ENCODE results near the gene SPATA3.

SPATA3 gene

DNA sequence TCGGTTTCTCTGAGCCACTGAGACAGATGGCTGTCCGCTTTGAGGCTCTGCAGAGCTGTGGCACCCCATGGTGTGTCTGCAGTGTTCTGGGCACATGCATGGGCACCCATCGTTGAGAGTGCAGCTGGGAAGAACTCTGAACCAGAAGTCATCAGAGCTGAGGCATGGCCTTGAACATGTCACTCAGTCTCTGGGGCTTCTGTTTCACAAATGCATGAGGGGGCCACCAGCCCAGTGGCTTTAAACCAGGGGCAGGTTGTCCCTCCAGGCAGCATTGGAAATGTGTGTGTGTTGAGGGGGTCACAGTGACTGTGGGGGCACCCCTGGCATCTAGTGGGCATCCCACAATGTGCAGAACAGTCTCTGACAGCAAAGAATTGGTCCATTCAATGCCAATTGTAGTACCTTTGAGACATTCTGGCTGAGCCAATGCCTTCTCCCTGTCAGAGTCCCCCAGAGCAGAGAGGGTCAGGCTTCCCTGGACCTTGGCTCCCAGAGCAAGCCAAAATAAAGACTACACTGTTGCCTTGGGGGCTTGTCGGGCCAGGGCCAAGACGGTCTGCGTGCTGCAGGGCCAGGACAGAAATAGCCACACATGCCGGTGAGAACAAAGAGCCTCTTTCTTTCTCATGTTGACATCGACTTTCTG lies 51.5 kb downstream of the SPATA3 start:
- H3K9ac ChIP-seq (ENCODE audit: low read length): no peak overlapping the region
- H3K79me1 ChIP-seq (ENCODE audit: low read length): no peaks in the 10 kb centered on the region
- no CpG with 5 or more reads among the region's 8 CpGs for WGBS (ENCODE audit: extremely low coverage, insufficient coverage, low lambda C conversion rate)
- H3K23ac ChIP-seq (ENCODE audit: low read length): peak overlapping the region; percentile 89
- no peaks in the 10 kb centered on the region for H3K36me3 ChIP-seq (ENCODE audit: control insufficient read depth, insufficient read depth, low read length)
- no peak overlapping the region for H3K4me3 ChIP-seq (ENCODE audit: low read length)
- no peak overlapping the region for H3K4ac ChIP-seq (ENCODE audit: low read depth, low read length)
- H2BK120ac ChIP-seq (ENCODE audit: low read depth, low read length): no peak overlapping the region
- H3K56ac ChIP-seq (ENCODE audit: low read length): no peak overlapping the region
- H3K27me3 ChIP-seq (ENCODE audit: insufficient read depth, low read length, poor library complexity): peaks cover 1% of the 10 kb centered on the region
- no peak for DNase-seq
- no peak overlapping the region for H3K18ac ChIP-seq (ENCODE audit: low read length)
- no peak overlapping the region for H2BK5ac ChIP-seq (ENCODE audit: low read length)
- H4K8ac ChIP-seq (ENCODE audit: low read depth, low read length): no peak overlapping the region
- peaks cover 2% of the 10 kb centered on the region for H3K4me1 ChIP-seq (ENCODE audit: control insufficient read depth, low read depth, low read length)
- no peak overlapping the region for H2BK15ac ChIP-seq (replicated peaks; ENCODE audit: low read depth)
- no peak overlapping the region for H3K4me2 ChIP-seq (ENCODE audit: low read length)
- no peak overlapping the region for H3K27ac ChIP-seq (ENCODE audit: low read depth, low read length)
- no peak overlapping the region for H2AK5ac ChIP-seq (ENCODE audit: low read length)
- no peaks in the 10 kb centered on the region for H3K79me2 ChIP-seq (ENCODE audit: control insufficient read depth, insufficient read depth, low read length)
- H4K5ac ChIP-seq (ENCODE audit: low read length): no peak overlapping the region

GRCh38 chr2:231047923-231048915 lies 52.3 kb downstream of the SPATA3 start:
- Histone ChIP-seq H2BK15ac (replicated peaks; ENCODE audit: low read depth) (no peak overlapping the region), H3K4me1 (ENCODE audit: control insufficient read depth, low read depth, low read length) (peaks cover 2% of the 10 kb centered on the region), H3K27me3 (ENCODE audit: insufficient read depth, low read length, poor library complexity) (peaks cover 1% of the 10 kb centered on the region), H2AK5ac (ENCODE audit: low read length) (no peak overlapping the region), H2BK5ac (ENCODE audit: low read length) (no peak overlapping the region), H3K79me2 (ENCODE audit: control insufficient read depth, insufficient read depth, low read length) (no peaks in the 10 kb centered on the region), H4K5ac (ENCODE audit: low read length) (no peak overlapping the region), H3K18ac (ENCODE audit: low read length) (no peak overlapping the region), H3K4ac (ENCODE audit: low read depth, low read length) (no peak overlapping the region), H3K23ac (ENCODE audit: low read length) (no peak overlapping the region), H4K8ac (ENCODE audit: low read depth, low read length) (no peak overlapping the region), H3K36me3 (ENCODE audit: control insufficient read depth, insufficient read depth, low read length) (no peaks in the 10 kb centered on the region), H3K9ac (ENCODE audit: low read length) (no peak overlapping the region), H3K4me3 (ENCODE audit: low read length) (no peak overlapping the region), H3K4me2 (ENCODE audit: low read length) (no peak overlapping the region), H2BK120ac (ENCODE audit: low read depth, low read length) (no peak overlapping the region), H3K79me1 (ENCODE audit: low read length) (no peaks in the 10 kb centered on the region), H3K27ac (ENCODE audit: low read depth, low read length) (no peak overlapping the region), H3K56ac (ENCODE audit: low read length) (no peak overlapping the region)
- no CpG with 5 or more reads among the region's 10 CpGs for WGBS (ENCODE audit: extremely low coverage, insufficient coverage, low lambda C conversion rate)
- DNase-seq: no peak

DNA sequence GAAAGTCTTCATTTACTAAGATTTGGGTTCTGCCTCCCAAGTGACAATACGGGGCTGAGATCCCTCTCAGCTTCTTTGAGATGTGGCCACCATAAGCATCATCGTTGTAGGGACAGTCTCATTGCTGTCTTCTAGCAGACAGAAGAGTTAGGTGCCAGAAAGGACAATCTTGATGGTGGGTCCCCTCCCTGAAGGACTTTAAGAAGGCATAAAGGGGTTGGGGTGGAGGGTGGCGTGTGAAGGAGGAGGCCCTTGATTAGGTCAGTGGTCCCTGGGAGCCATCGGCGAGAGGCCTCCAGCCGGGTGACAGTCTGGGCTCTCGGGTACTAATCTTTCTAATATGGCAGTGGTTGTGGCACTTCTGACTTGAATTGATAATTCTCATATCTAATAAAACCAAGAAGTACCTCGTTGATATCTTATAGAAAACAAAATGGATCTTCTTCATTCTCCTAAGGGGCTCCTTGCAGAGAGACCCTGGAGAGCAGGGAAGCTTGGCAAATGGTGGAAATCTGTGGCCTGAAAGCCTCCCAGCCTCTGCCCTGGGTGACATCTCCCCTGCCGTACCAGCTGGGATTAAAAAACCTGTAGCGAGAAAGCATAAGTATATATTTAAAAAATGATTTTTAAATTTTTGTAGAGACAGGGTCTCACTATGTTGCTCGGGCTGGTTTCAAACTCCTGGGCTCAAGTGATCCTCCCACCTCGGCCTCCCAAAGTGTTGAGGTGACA lies 53.5 kb downstream of the SPATA3 start:
- H2BK15ac ChIP-seq (replicated peaks; ENCODE audit: low read depth): no peak overlapping the region
- H2BK120ac ChIP-seq (ENCODE audit: low read depth, low read length): no peak overlapping the region
- no peak overlapping the region for H3K18ac ChIP-seq (ENCODE audit: low read length)
- no peak overlapping the region for H3K23ac ChIP-seq (ENCODE audit: low read length)
- H3K27me3 ChIP-seq (ENCODE audit: insufficient read depth, low read length, poor library complexity): peaks cover 1% of the 10 kb centered on the region
- no peaks in the 10 kb centered on the region for H3K79me2 ChIP-seq (ENCODE audit: control insufficient read depth, insufficient read depth, low read length)
- no peak overlapping the region for H2AK5ac ChIP-seq (ENCODE audit: low read length)
- no peak overlapping the region for H3K27ac ChIP-seq (ENCODE audit: low read depth, low read length)
- H4K5ac ChIP-seq (ENCODE audit: low read length): no peak overlapping the region
- H3K9ac ChIP-seq (ENCODE audit: low read length): no peak overlapping the region
- WGBS (ENCODE audit: extremely low coverage, insufficient coverage, low lambda C conversion rate): no CpG with 5 or more reads among the region's 12 CpGs
- no peaks in the 10 kb centered on the region for H3K79me1 ChIP-seq (ENCODE audit: low read length)
- H4K8ac ChIP-seq (ENCODE audit: low read depth, low read length): no peak overlapping the region
- H3K4me3 ChIP-seq (ENCODE audit: low read length): no peak overlapping the region
- DNase-seq: no peak
- no peak overlapping the region for H3K4me2 ChIP-seq (ENCODE audit: low read length)
- no peak overlapping the region for H3K56ac ChIP-seq (ENCODE audit: low read length)
- no peak overlapping the region for H2BK5ac ChIP-seq (ENCODE audit: low read length)
- peaks cover 2% of the 10 kb centered on the region for H3K4me1 ChIP-seq (ENCODE audit: control insufficient read depth, low read depth, low read length)
- no peak overlapping the region for H3K4ac ChIP-seq (ENCODE audit: low read depth, low read length)
- H3K36me3 ChIP-seq (ENCODE audit: control insufficient read depth, insufficient read depth, low read length): no peaks in the 10 kb centered on the region

DNA sequence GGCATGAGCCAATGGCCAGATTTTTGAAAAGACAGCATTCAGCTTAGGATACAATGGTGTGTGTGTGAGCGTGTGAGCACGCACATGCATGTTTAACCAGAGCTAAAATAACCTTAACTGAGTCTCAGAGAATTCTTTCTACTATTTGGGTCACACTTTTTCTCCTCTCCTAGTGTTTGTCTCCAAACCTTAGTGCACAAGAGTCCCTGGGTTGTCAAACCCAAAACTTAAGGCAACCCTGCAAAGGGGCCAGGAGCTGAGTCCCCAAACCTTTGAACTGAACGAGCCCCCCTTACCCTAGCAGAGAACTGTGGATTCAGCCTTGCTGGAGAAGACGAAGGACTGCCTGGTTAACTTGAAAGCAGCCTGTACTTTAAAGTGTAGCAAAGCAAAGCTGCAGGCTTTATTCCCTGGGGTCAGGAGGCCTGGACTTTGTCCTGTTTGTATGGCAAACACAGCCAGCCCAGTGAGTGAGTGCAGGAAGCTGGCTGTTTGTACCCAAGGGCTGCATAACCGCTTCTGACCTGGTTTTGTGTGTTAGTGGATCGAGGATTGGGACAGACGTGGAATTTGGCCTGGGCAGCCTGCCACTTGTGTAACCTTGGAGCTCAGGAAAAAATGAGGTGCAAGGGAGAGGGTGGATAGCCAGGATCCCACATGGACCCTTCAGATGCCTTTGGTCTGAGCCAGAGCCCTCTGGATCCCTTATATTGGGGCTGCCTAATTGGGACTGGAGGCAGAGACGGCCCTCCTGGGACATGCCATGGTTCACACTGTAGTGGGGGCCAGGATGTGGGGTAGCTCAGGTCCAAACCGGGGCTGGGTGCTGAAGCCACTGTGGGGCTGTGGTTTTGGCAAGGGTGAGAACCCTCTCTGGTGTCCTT lies 54.3 kb downstream of the SPATA3 start:
- H3K27ac ChIP-seq (ENCODE audit: low read depth, low read length): no peak overlapping the region
- no peak overlapping the region for H3K9ac ChIP-seq (ENCODE audit: low read length)
- H3K23ac ChIP-seq (ENCODE audit: low read length): no peak overlapping the region
- H3K18ac ChIP-seq (ENCODE audit: low read length): no peak overlapping the region
- H3K79me1 ChIP-seq (ENCODE audit: low read length): no peaks in the 10 kb centered on the region
- H3K4me2 ChIP-seq (ENCODE audit: low read length): no peak overlapping the region
- no peak overlapping the region for H2AK5ac ChIP-seq (ENCODE audit: low read length)
- peaks cover 2% of the 10 kb centered on the region for H3K4me1 ChIP-seq (ENCODE audit: control insufficient read depth, low read depth, low read length)
- H2BK120ac ChIP-seq (ENCODE audit: low read depth, low read length): no peak overlapping the region
- H3K36me3 ChIP-seq (ENCODE audit: control insufficient read depth, insufficient read depth, low read length): no peaks in the 10 kb centered on the region
- H3K4me3 ChIP-seq (ENCODE audit: low read length): no peak overlapping the region
- H3K56ac ChIP-seq (ENCODE audit: low read length): no peak overlapping the region
- H3K27me3 ChIP-seq (ENCODE audit: insufficient read depth, low read length, poor library complexity): peaks cover 1% of the 10 kb centered on the region
- H4K8ac ChIP-seq (ENCODE audit: low read depth, low read length): no peak overlapping the region
- H4K5ac ChIP-seq (ENCODE audit: low read length): no peak overlapping the region
- DNase-seq: no peak
- no CpG with 5 or more reads among the region's 9 CpGs for WGBS (ENCODE audit: extremely low coverage, insufficient coverage, low lambda C conversion rate)
- H3K4ac ChIP-seq (ENCODE audit: low read depth, low read length): no peak overlapping the region
- no peaks in the 10 kb centered on the region for H3K79me2 ChIP-seq (ENCODE audit: control insufficient read depth, insufficient read depth, low read length)
- no peak overlapping the region for H2BK15ac ChIP-seq (replicated peaks; ENCODE audit: low read depth)
- no peak overlapping the region for H2BK5ac ChIP-seq (ENCODE audit: low read length)

DNA sequence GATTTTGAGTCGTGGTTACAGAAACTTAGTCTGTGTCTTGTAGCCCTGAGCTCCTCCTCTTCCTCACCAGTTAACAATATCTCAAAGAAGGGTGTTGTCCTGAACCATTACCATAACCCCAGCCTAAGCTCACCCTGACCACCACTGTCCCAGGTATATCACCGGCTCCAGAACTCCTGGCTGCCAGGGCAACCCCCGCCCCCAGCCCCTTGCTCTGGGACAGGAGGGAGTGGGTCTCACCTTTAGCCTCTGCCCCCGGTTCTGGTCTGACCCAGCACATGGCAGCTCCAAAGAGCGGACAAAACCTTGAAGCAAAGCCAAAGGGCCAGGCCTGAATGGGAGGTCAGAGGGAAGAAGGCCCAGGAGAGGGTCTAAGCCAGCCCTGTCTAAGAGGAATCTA lies 55.2 kb downstream of the SPATA3 start:
- no peak overlapping the region for H3K4ac ChIP-seq (ENCODE audit: low read depth, low read length)
- H3K4me2 ChIP-seq (ENCODE audit: low read length): no peak overlapping the region
- H3K18ac ChIP-seq (ENCODE audit: low read length): no peak overlapping the region
- no peak overlapping the region for H3K23ac ChIP-seq (ENCODE audit: low read length)
- H3K27me3 ChIP-seq (ENCODE audit: insufficient read depth, low read length, poor library complexity): peaks cover 1% of the 10 kb centered on the region
- no peaks in the 10 kb centered on the region for H3K79me2 ChIP-seq (ENCODE audit: control insufficient read depth, insufficient read depth, low read length)
- no peak overlapping the region for H2AK5ac ChIP-seq (ENCODE audit: low read length)
- no peak overlapping the region for H2BK5ac ChIP-seq (ENCODE audit: low read length)
- H3K4me3 ChIP-seq (ENCODE audit: low read length): no peak overlapping the region
- H3K27ac ChIP-seq (ENCODE audit: low read depth, low read length): no peak overlapping the region
- whole genome bisulfite sequencing (ENCODE audit: extremely low coverage, insufficient coverage, low lambda C conversion rate): no CpG with 5 or more reads among the region's 5 CpGs
- no peaks in the 10 kb centered on the region for H3K79me1 ChIP-seq (ENCODE audit: low read length)
- H3K4me1 ChIP-seq (ENCODE audit: control insufficient read depth, low read depth, low read length): peaks cover 2% of the 10 kb centered on the region
- H4K5ac ChIP-seq (ENCODE audit: low read length): no peak overlapping the region
- no peak overlapping the region for H3K9ac ChIP-seq (ENCODE audit: low read length)
- H3K36me3 ChIP-seq (ENCODE audit: control insufficient read depth, insufficient read depth, low read length): no peaks in the 10 kb centered on the region
- H3K56ac ChIP-seq (ENCODE audit: low read length): no peak overlapping the region
- H2BK15ac ChIP-seq (replicated peaks; ENCODE audit: low read depth): no peak overlapping the region
- H4K8ac ChIP-seq (ENCODE audit: low read depth, low read length): no peak overlapping the region
- H2BK120ac ChIP-seq (ENCODE audit: low read depth, low read length): no peak overlapping the region
- no peak for DNase-seq

Data from mesendoderm (in vitro differentiated cells).